Osteoblast (primary cell): ENCODE measurements around the gene CPNE8. TPM values are rescaled to one million over a fixed set of nuclear protein-coding genes. Genes with fewer than 3 reads are reported as not detected.

ENCODE experiments used
- DNase-seq: peaks from one replicate; pipeline ENCODE4 v3.0.0; 2011; ENCODE audit warnings: low spot score, mixed read lengths; ENCODE audit not compliant: insufficient read length; ENCODE audit errors: missing footprints
- H2AFZ ChIP-seq: 2 replicates; pipeline ENCODE4 v1.6.0; 2011; ENCODE audit warnings: mild to moderate bottlenecking, low read length
- H3K27ac ChIP-seq: 2 replicates; pipeline ENCODE4 v1.5.1; 2011; ENCODE audit warnings: mild to moderate bottlenecking, low read depth, low read length, moderate library complexity
- H3K27me3 ChIP-seq: 2 replicates; pipeline ENCODE4 v1.6.0; 2012; ENCODE audit warnings: mild to moderate bottlenecking, control low read depth, inconsistent platforms, low read length, moderate library complexity; ENCODE audit not compliant: insufficient read depth
- H3K36me3 ChIP-seq: 2 replicates; pipeline ENCODE4 v1.5.1; 2011; ENCODE audit warnings: mild to moderate bottlenecking, low read length, control low read depth, moderate library complexity; ENCODE audit not compliant: insufficient read depth
- H3K4me1 ChIP-seq: 2 replicates; pipeline ENCODE4 v1.5.1; 2011; ENCODE audit warnings: mild to moderate bottlenecking, low read length, control low read depth, moderate library complexity; ENCODE audit not compliant: insufficient read depth
- H3K4me2 ChIP-seq: 2 replicates; pipeline ENCODE4 v1.6.0; 2011; ENCODE audit warnings: mild to moderate bottlenecking, low read length; ENCODE audit not compliant: insufficient read depth
- H3K4me3 ChIP-seq: fragments of 200-600 bp; sonication (generic); 3 replicates; pipeline ENCODE4 v1.5.1; 2012; ENCODE audit warnings: mild to moderate bottlenecking, low read length, inconsistent platforms; ENCODE audit not compliant: insufficient read depth
- H3K79me2 ChIP-seq: 2 replicates; pipeline ENCODE4 v1.6.0; 2012; ENCODE audit warnings: mild to moderate bottlenecking, low read length, control low read depth, inconsistent platforms; ENCODE audit not compliant: insufficient read depth
- H3K9me3 ChIP-seq: 2 replicates; pipeline ENCODE4 v1.5.1; 2011; ENCODE audit warnings: low read depth, low read length, control low read depth
- H4K20me1 ChIP-seq: 2 replicates; pipeline ENCODE4 v1.6.0; 2012; ENCODE audit warnings: mild to moderate bottlenecking, low read length, control low read depth; ENCODE audit not compliant: insufficient read depth
- total RNA-seq: library from RNA; depleted of rRNA; stranded (reverse); fragments of >200 nt; gene quantifications from 2 replicates; pipeline ENCODE4 v1.2.3, GENCODE V29; 2012
- TF ChIP-seq, protein P1 (sequence below): IDR thresholded peaks from 2 replicates; pipeline ENCODE4 v1.5.1; 2011; ENCODE audit warnings: mild to moderate bottlenecking, low read depth, low read length, moderate library complexity; ENCODE audit errors: extremely low read depth

CPNE8 gene
- total RNA-seq, 1 donor = 20.6 TPM

DNA sequence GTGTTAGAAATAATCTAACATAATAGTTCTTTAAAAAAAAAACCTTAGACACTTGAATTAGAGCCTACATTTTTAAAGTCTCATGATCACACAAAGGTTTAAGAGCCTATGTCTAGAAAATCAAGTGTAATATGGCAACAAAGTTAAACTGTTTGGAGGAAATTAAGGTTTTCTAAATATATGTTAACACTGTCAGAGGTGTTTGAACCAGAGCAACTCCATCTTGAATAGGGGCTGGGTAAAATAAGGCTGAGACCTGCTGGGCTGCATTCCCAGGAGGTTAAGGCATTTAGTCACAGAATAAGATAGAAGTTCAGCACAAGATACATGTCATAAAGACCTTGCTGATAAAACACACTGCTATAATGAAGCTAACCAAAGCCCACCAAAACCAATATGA, 12.4 kb downstream of the CPNE8 start:
- Histone ChIP-seq H3K27me3 (no peaks in the 10 kb centered on the region), H3K4me3 (no peak overlapping the region), H3K9me3 (no peaks in the 10 kb centered on the region), H3K36me3 (no peaks in the 10 kb centered on the region), H3K4me1 (peaks cover 5% of the 10 kb centered on the region), H4K20me1 (no peaks in the 10 kb centered on the region), H3K79me2 (peaks cover 37% of the 10 kb centered on the region), H2AFZ (no peak overlapping the region), H3K4me2 (no peak overlapping the region), H3K27ac (no peak overlapping the region)
- DNase-seq = no peak
- TF ChIP-seq, protein P1, sequence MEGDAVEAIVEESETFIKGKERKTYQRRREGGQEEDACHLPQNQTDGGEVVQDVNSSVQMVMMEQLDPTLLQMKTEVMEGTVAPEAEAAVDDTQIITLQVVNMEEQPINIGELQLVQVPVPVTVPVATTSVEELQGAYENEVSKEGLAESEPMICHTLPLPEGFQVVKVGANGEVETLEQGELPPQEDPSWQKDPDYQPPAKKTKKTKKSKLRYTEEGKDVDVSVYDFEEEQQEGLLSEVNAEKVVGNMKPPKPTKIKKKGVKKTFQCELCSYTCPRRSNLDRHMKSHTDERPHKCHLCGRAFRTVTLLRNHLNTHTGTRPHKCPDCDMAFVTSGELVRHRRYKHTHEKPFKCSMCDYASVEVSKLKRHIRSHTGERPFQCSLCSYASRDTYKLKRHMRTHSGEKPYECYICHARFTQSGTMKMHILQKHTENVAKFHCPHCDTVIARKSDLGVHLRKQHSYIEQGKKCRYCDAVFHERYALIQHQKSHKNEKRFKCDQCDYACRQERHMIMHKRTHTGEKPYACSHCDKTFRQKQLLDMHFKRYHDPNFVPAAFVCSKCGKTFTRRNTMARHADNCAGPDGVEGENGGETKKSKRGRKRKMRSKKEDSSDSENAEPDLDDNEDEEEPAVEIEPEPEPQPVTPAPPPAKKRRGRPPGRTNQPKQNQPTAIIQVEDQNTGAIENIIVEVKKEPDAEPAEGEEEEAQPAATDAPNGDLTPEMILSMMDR = no peak

DNA sequence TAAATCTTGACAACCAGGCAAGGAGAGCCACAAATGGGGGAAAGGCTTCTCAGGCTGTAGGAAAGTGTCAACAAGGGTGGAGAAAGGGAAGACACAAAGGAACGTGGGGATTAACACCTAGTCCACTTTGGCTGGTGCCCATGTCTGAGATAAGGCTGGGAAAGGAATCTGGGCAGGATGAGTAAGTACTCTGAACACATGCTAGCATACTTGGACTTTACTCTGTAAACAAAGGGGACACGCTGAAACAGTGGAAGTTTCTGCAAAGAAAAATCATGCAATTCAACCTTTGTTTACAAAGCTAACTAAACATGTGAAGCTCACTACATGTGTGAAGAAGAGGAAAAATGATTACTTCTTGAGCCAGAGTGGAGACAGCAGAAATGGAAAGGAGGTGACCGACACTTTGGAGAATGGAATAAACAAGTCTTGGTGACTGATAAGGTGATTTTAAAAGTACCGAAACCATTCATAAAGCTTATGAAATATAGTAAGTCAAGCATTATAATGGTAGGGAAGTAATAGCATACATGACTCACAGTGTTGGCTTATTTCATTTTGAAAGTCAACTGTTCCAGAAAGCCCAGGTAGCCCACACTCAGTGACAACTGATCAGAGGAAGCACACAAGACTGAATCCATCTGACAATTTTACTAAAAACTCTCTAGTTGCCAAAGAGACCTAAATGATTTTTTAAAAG, 13.2 kb downstream of the CPNE8 start:
- H2AFZ ChIP-seq = no peak overlapping the region
- H3K9me3 ChIP-seq = no peaks in the 10 kb centered on the region
- H3K4me1 ChIP-seq = peaks cover 5% of the 10 kb centered on the region
- H3K27me3 ChIP-seq = no peaks in the 10 kb centered on the region
- H3K4me3 ChIP-seq = no peak overlapping the region
- no peaks in the 10 kb centered on the region for H4K20me1 ChIP-seq
- DNase-seq = no peak
- H3K36me3 ChIP-seq = no peaks in the 10 kb centered on the region
- no peak overlapping the region for H3K4me2 ChIP-seq
- TF ChIP-seq, protein P1 = no peak
- H3K79me2 ChIP-seq = peaks cover 37% of the 10 kb centered on the region
- no peak overlapping the region for H3K27ac ChIP-seq

DNA sequence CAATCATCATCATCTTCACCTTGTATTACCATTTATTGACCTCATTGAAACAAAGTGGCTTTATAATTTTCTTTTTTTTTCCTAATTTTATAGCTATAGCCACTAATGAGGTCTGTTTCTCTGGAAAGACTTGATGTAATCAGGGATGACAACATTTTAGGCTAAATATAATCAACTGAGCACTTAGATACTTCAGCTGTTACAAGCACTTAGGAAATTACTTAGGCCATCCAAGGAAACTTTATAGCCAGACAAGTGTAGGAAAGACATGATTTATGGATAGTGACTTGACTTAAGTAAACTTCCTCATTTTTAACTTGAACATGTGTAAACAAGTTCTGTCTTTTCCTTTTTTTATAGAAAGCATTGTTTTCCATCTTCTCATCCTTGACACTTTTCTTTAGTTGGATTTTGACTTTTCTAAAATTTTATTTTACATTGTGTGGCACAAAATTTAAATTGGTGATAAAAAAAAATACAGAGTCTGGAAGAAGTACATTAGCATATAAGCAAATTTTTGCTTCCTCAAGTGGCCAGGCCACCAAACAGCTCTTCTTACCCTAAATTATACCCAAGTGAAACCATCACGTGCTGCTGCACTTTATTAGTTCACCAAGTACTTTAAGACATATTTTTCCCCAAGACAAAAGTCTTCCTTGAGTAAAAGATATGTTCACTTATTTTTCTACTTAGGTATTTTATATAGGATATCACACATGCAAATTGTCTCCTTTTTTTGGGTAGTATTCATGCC, 15.1 kb downstream of the CPNE8 start:
- no peaks in the 10 kb centered on the region for H3K9me3 ChIP-seq
- H3K79me2 ChIP-seq = peaks cover 36% of the 10 kb centered on the region
- no peaks in the 10 kb centered on the region for H4K20me1 ChIP-seq
- H3K4me2 ChIP-seq = no peak overlapping the region
- peaks cover 5% of the 10 kb centered on the region for H3K4me1 ChIP-seq
- no peak overlapping the region for H3K4me3 ChIP-seq
- H3K27ac ChIP-seq = no peak overlapping the region
- H3K27me3 ChIP-seq = no peaks in the 10 kb centered on the region
- H2AFZ ChIP-seq = no peak overlapping the region
- no peaks in the 10 kb centered on the region for H3K36me3 ChIP-seq
- no peak for DNase-seq
- TF ChIP-seq, protein P1 = no peak

DNA sequence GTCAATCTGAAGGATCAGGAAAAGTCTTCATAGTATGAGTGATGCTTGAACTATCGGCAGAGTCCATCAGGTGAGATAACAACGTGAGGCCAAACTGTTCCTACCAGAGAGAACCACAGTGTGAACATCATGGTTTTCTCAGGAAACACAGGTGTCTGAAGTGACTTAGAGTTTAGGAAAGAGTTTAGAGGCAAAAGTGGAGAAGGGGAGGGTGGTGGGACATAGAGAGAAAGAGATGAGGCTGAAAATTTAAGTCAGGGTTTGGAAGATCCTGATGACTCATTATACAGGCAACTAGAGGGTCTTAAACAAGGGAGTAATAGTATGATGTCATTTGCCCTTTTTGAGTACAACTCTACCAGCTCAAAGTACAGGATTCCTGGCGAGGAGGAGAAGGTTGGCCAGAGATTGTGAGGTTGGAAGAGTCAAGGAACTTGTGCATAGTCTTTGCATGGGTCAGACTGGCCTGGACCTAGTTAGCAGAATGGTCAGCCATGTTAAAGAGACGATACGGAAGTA, 16.0 kb downstream of the CPNE8 start:
- TF ChIP-seq, protein P1 = no peak
- no peaks in the 10 kb centered on the region for H3K36me3 ChIP-seq
- H3K79me2 ChIP-seq = peaks cover 35% of the 10 kb centered on the region
- no peak overlapping the region for H3K27ac ChIP-seq
- no peak overlapping the region for H3K4me3 ChIP-seq
- no peak for DNase-seq
- H4K20me1 ChIP-seq = no peaks in the 10 kb centered on the region
- H2AFZ ChIP-seq = no peak overlapping the region
- H3K4me2 ChIP-seq = no peak overlapping the region
- H3K9me3 ChIP-seq = no peaks in the 10 kb centered on the region
- peaks cover 5% of the 10 kb centered on the region for H3K4me1 ChIP-seq
- no peaks in the 10 kb centered on the region for H3K27me3 ChIP-seq
